ENCODE measurements around the gene PLCH1. TPM values are rescaled to one million over a fixed set of nuclear protein-coding genes. Genes with fewer than 3 reads are reported as not detected.

Gene PLCH1
- total and polyA plus RNA-seq, 2 donors (not counting 1 experiment from before 2014, with no cell fraction given) = under 0.01 to 0.03 TPM

- DNase-seq (ENCODE audit: low read depth in 2 of 2) = no peak
- Histone ChIP-seq H3K9me3 (ENCODE audit: control insufficient read depth, insufficient read depth, low read depth, low read length) (no peaks in the 10 kb centered on the region), H3K27me3 (ENCODE audit: control insufficient read depth, insufficient read depth, low read length) (no peaks in the 10 kb centered on the region), H3K4me2 (ENCODE audit: extremely low read depth, insufficient read depth, low read length) (no peak overlapping the region), H3K79me2 (ENCODE audit: control insufficient read depth, insufficient read depth, low read length) (no peaks in the 10 kb centered on the region), H3K4me3 (replicated peaks in 1 of 4; ENCODE audit: control extremely low read depth in 1 of 4, insufficient read depth in 1 of 4, low read depth in 3 of 4, low read length in 4 of 4) (no peak overlapping the region), H3K27ac (ENCODE audit: insufficient read depth, low read length) (no peak overlapping the region), H3K4me1 (ENCODE audit: control insufficient read depth, extremely low read depth, insufficient read depth, low read length) (no peaks in the 10 kb centered on the region), H3K36me3 (ENCODE audit: control insufficient read depth, insufficient read depth, low read length) (no peaks in the 10 kb centered on the region), H2AFZ (ENCODE audit: low read length) (no peak overlapping the region), H3K9ac (ENCODE audit: insufficient read depth, low read length) (no peak overlapping the region), H4K20me1 (ENCODE audit: control insufficient read depth, extremely low read depth, insufficient read depth, low read length) (no peaks in the 10 kb centered on the region)
- TF ChIP-seq, protein P1, sequence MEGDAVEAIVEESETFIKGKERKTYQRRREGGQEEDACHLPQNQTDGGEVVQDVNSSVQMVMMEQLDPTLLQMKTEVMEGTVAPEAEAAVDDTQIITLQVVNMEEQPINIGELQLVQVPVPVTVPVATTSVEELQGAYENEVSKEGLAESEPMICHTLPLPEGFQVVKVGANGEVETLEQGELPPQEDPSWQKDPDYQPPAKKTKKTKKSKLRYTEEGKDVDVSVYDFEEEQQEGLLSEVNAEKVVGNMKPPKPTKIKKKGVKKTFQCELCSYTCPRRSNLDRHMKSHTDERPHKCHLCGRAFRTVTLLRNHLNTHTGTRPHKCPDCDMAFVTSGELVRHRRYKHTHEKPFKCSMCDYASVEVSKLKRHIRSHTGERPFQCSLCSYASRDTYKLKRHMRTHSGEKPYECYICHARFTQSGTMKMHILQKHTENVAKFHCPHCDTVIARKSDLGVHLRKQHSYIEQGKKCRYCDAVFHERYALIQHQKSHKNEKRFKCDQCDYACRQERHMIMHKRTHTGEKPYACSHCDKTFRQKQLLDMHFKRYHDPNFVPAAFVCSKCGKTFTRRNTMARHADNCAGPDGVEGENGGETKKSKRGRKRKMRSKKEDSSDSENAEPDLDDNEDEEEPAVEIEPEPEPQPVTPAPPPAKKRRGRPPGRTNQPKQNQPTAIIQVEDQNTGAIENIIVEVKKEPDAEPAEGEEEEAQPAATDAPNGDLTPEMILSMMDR (conservative IDR thresholded peaks at IDR 0.05 in 1 of 2, IDR thresholded peaks at IDR 0.05 in 1 of 2; ENCODE audit: low read depth in 1 of 2, low read length in 2 of 2) = no peak
- TF ChIP-seq EZH2 (IDR thresholded peaks at IDR 0.05; ENCODE audit: low read length, missing control alignments) = no peak
These were observed 149.5 kb downstream of the PLCH1 start for GRCh38 chr3:155595371-155595770.

DNA sequence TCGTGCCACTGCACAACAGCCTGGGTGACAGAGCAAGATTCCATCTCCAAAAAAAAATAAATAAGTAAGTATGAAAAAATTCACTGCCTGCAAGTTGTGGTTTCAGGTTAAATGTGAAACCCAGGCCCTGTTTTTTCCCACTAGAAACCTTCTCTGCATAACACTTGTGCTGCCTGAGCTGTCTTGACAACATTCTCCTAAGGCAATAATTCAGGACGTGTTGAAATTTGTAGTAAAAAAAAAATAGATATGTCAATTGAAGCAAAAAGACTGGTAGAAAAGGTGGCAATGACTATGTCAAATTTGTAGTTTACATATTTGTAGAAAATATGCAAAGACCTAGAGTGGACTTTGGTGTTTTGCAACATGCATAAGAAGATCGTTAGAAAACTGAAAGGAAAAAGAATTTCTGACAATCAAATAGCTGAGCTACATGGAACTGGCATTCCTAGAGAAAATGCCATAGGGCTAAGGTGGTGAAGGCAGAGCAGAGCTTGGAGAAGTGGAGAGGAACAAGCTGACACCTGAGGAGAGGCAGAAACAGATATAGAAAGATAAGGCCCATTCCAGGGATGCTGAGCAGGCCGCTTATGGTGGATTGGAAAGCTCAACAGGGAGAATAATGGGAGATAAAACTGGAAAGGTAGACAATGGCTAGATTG, 150.2 kb downstream of the PLCH1 start:
- TF ChIP-seq EZH2 (IDR thresholded peaks at IDR 0.05; ENCODE audit: low read length, missing control alignments) = no peak
- TF ChIP-seq, protein P1 (conservative IDR thresholded peaks at IDR 0.05 in 1 of 2, IDR thresholded peaks at IDR 0.05 in 1 of 2; ENCODE audit: low read depth in 1 of 2, low read length in 2 of 2) = no peak
- H2AFZ ChIP-seq (ENCODE audit: low read length) = no peak overlapping the region
- no peak overlapping the region for H3K9ac ChIP-seq (ENCODE audit: insufficient read depth, low read length)
- H3K79me2 ChIP-seq (ENCODE audit: control insufficient read depth, insufficient read depth, low read length) = no peaks in the 10 kb centered on the region
- H4K20me1 ChIP-seq (ENCODE audit: control insufficient read depth, extremely low read depth, insufficient read depth, low read length) = no peaks in the 10 kb centered on the region
- H3K9me3 ChIP-seq (ENCODE audit: control insufficient read depth, insufficient read depth, low read depth, low read length) = no peaks in the 10 kb centered on the region
- no peak overlapping the region for H3K27ac ChIP-seq (ENCODE audit: insufficient read depth, low read length)
- H3K4me3 ChIP-seq (replicated peaks in 1 of 4; ENCODE audit: control extremely low read depth in 1 of 4, insufficient read depth in 1 of 4, low read depth in 3 of 4, low read length in 4 of 4) = no peak overlapping the region
- H3K4me2 ChIP-seq (ENCODE audit: extremely low read depth, insufficient read depth, low read length) = no peak overlapping the region
- DNase-seq (ENCODE audit: low read depth in 2 of 2) = no peak
- H3K4me1 ChIP-seq (ENCODE audit: control insufficient read depth, extremely low read depth, insufficient read depth, low read length) = no peaks in the 10 kb centered on the region
- H3K36me3 ChIP-seq (ENCODE audit: control insufficient read depth, insufficient read depth, low read length) = no peaks in the 10 kb centered on the region
- H3K27me3 ChIP-seq (ENCODE audit: control insufficient read depth, insufficient read depth, low read length) = no peaks in the 10 kb centered on the region

GRCh38 chr3:155587581-155587980, 157.3 kb downstream of the PLCH1 start:
- no peaks in the 10 kb centered on the region for H3K9me3 ChIP-seq (ENCODE audit: control insufficient read depth, insufficient read depth, low read depth, low read length)
- TF ChIP-seq, protein P1 (conservative IDR thresholded peaks at IDR 0.05 in 1 of 2, IDR thresholded peaks at IDR 0.05 in 1 of 2; ENCODE audit: low read depth in 1 of 2, low read length in 2 of 2) = no peak
- no peak for TF ChIP-seq EZH2 (IDR thresholded peaks at IDR 0.05; ENCODE audit: low read length, missing control alignments)
- no peak overlapping the region for H3K4me2 ChIP-seq (ENCODE audit: extremely low read depth, insufficient read depth, low read length)

More at GRCh38 chr3:155587581-155587980, 157.3 kb downstream of the PLCH1 start:
- H3K79me2 ChIP-seq (ENCODE audit: control insufficient read depth, insufficient read depth, low read length) = no peaks in the 10 kb centered on the region
- no peaks in the 10 kb centered on the region for H3K36me3 ChIP-seq (ENCODE audit: control insufficient read depth, insufficient read depth, low read length)
- no peak for DNase-seq (ENCODE audit: low read depth in 2 of 2)
- no peak overlapping the region for H3K4me3 ChIP-seq (replicated peaks in 1 of 4; ENCODE audit: control extremely low read depth in 1 of 4, insufficient read depth in 1 of 4, low read depth in 3 of 4, low read length in 4 of 4)
- H3K27me3 ChIP-seq (ENCODE audit: control insufficient read depth, insufficient read depth, low read length) = no peaks in the 10 kb centered on the region
- no peak overlapping the region for H3K9ac ChIP-seq (ENCODE audit: insufficient read depth, low read length)
- H4K20me1 ChIP-seq (ENCODE audit: control insufficient read depth, extremely low read depth, insufficient read depth, low read length) = no peaks in the 10 kb centered on the region
- no peaks in the 10 kb centered on the region for H3K4me1 ChIP-seq (ENCODE audit: control insufficient read depth, extremely low read depth, insufficient read depth, low read length)
- no peak overlapping the region for H2AFZ ChIP-seq (ENCODE audit: low read length)
- no peak overlapping the region for H3K27ac ChIP-seq (ENCODE audit: insufficient read depth, low read length)
